ENCODE measurements around the gene ANKRD53. TPM values are rescaled to one million over a fixed set of nuclear protein-coding genes. Genes with fewer than 3 reads are reported as not detected.

The ANKRD53 gene
- total RNA-seq, 1 experiment from 2014 or later: not detected

DNA sequence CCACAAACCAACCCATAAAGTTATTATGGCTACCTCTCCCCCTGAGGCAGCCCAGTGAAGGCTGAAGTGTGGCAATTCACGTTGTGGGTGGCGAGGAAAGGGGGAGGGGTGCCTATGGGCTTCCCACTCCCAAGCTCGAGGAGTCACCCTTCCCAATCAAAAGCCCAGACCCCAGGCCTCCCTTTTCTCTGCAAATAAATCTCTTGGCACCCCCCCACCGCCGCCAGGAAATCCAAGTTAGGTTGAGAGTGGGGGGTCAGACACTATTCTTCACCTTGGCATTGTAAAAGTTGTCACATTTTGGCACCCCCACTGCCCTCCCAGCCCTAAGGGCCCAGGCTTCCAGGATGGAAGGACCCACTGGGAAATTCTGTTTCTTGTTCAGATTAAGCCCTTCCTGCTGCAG lies 6.9 kb downstream of the ANKRD53 start:
- TF ChIP-seq, protein P1, sequence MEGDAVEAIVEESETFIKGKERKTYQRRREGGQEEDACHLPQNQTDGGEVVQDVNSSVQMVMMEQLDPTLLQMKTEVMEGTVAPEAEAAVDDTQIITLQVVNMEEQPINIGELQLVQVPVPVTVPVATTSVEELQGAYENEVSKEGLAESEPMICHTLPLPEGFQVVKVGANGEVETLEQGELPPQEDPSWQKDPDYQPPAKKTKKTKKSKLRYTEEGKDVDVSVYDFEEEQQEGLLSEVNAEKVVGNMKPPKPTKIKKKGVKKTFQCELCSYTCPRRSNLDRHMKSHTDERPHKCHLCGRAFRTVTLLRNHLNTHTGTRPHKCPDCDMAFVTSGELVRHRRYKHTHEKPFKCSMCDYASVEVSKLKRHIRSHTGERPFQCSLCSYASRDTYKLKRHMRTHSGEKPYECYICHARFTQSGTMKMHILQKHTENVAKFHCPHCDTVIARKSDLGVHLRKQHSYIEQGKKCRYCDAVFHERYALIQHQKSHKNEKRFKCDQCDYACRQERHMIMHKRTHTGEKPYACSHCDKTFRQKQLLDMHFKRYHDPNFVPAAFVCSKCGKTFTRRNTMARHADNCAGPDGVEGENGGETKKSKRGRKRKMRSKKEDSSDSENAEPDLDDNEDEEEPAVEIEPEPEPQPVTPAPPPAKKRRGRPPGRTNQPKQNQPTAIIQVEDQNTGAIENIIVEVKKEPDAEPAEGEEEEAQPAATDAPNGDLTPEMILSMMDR (IDR thresholded peaks at IDR 0.05; ENCODE audit: unreplicated experiment): no peak
- H3K27me3 Mint-ChIP-seq (ENCODE audit: unreplicated experiment): no peaks in the 10 kb centered on the region
- BruUV-seq (replicated peaks): no TSS peak
- no peak for DNase-seq
- CTCF ChIA-PET: no interaction called here
- intact Hi-C loops (cut with micrococcal nuclease; ENCODE audit: unreplicated experiment): no loop called here
- H3K4me3 Mint-ChIP-seq (ENCODE audit: low read depth, unreplicated experiment): no peak overlapping the region
- peaks cover 18% of the 10 kb centered on the region for H3K36me3 Mint-ChIP-seq (ENCODE audit: insufficient read depth, unreplicated experiment)
- no peak overlapping the region for H3K27ac Mint-ChIP-seq (ENCODE audit: unreplicated experiment)
- no peaks in the 10 kb centered on the region for H3K9me3 Mint-ChIP-seq (ENCODE audit: low read depth, unreplicated experiment)
- H3K4me1 Mint-ChIP-seq (ENCODE audit: low read depth, unreplicated experiment): no peaks in the 10 kb centered on the region

DNA sequence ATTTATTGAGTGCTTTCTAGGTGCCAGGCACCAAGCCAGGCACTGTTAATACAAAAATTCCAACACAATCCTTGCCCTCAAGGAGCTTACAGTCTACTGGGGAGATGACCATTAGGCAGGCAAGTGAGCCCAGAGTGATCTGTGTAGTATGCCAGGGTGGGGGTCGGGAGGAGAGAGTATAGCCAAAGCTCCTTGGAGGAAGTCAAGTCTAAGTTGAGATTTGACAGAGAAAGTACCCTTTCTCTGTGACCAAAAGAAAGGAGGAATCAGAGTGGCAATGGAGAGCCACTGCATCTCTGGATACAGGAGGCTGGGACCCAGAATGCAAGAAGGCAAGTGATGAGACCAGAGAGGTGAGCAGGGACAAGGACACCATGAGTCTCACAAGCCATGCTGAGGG lies 7.5 kb downstream of the ANKRD53 start:
- Mint-ChIP-seq H3K27me3 (ENCODE audit: unreplicated experiment) (no peaks in the 10 kb centered on the region), H3K4me3 (ENCODE audit: low read depth, unreplicated experiment) (no peak overlapping the region), H3K4me1 (ENCODE audit: low read depth, unreplicated experiment) (no peaks in the 10 kb centered on the region), H3K36me3 (ENCODE audit: insufficient read depth, unreplicated experiment) (peaks cover 21% of the 10 kb centered on the region), H3K9me3 (ENCODE audit: low read depth, unreplicated experiment) (no peaks in the 10 kb centered on the region), H3K27ac (ENCODE audit: unreplicated experiment) (no peak overlapping the region)
- intact Hi-C loops (cut with micrococcal nuclease; ENCODE audit: unreplicated experiment): no loop called here
- CTCF ChIA-PET: no interaction called here
- TF ChIP-seq, protein P1 (IDR thresholded peaks at IDR 0.05; ENCODE audit: unreplicated experiment): no peak
- BruUV-seq (replicated peaks): TSS peak; percentile 19
- DNase-seq: no peak

DNA sequence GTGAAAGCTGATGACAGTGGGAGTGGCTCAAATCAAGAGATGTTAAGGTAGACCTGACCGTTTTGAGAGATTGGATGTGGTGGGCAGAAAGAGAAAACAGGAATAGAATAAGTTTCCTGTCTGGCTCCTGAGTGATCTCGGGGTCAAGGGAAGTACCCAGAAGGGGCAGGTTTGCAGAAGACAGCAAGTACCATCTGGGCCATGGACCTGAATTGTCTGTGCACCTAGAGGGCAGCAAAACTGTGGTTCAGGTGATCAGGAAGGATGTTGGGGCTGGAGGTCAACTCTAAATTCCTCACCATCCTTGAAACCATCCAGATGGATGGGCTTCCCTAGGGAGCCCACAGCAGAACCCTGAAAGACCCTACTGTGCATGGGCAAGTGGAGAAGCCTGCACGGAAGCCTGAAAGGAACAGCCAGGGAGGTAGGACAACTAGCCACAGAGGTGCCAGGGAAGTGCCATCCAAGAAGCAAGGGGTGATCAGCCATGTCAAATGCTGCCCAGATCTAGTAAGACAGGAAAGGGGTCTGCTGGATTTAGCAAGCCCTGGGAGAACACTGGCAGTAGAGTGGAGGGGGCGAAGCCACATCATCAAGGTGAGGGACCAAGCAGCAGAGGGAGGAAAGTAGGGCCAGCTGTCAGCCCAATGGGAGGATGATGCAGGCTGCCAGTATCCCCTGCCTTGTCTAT lies 8.2 kb downstream of the ANKRD53 start:
- intact Hi-C loops (cut with micrococcal nuclease; ENCODE audit: unreplicated experiment): no loop called here
- Mint-ChIP-seq H3K4me1 (ENCODE audit: low read depth, unreplicated experiment) (no peaks in the 10 kb centered on the region), H3K9me3 (ENCODE audit: low read depth, unreplicated experiment) (no peaks in the 10 kb centered on the region), H3K36me3 (ENCODE audit: insufficient read depth, unreplicated experiment) (peaks cover 28% of the 10 kb centered on the region), H3K27me3 (ENCODE audit: unreplicated experiment) (no peaks in the 10 kb centered on the region), H3K4me3 (ENCODE audit: low read depth, unreplicated experiment) (no peak overlapping the region), H3K27ac (ENCODE audit: unreplicated experiment) (no peak overlapping the region)
- CTCF ChIA-PET: no interaction called here
- DNase-seq: no peak
- TF ChIP-seq, protein P1 (IDR thresholded peaks at IDR 0.05; ENCODE audit: unreplicated experiment): no peak
- BruUV-seq (replicated peaks): no TSS peak

DNA sequence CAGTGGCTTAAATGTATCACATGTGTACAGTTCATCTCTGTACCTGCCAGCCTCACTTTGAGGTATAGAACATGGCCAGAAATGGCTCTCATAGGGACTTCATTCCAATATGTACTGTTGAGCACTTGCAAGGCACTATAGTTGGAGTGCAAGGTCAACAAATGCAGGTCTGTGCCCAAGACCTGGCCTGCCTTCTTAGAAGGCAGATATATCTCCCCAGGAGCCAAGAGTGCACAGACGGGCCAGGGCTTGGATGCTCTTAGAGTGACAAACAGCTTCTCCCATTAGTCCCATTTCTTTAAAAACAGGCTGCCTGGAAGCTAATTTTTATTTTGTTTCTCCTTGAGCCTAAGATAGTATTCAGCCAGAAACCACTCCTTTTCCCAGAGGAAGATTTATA lies 9.0 kb downstream of the ANKRD53 start:
- no TSS peak for BruUV-seq (replicated peaks)
- no peaks in the 10 kb centered on the region for H3K4me1 Mint-ChIP-seq (ENCODE audit: low read depth, unreplicated experiment)
- peaks cover 30% of the 10 kb centered on the region for H3K36me3 Mint-ChIP-seq (ENCODE audit: insufficient read depth, unreplicated experiment)
- CTCF ChIA-PET: no interaction called here
- no peak for DNase-seq
- TF ChIP-seq, protein P1 (IDR thresholded peaks at IDR 0.05; ENCODE audit: unreplicated experiment): no peak
- no peak overlapping the region for H3K27ac Mint-ChIP-seq (ENCODE audit: unreplicated experiment)
- no peaks in the 10 kb centered on the region for H3K9me3 Mint-ChIP-seq (ENCODE audit: low read depth, unreplicated experiment)
- no peak overlapping the region for H3K4me3 Mint-ChIP-seq (ENCODE audit: low read depth, unreplicated experiment)
- intact Hi-C loops (cut with micrococcal nuclease; ENCODE audit: unreplicated experiment): no loop called here
- H3K27me3 Mint-ChIP-seq (ENCODE audit: unreplicated experiment): no peaks in the 10 kb centered on the region

Data from Calu3 (cell line).